Lung (tissue), 12 donors: ENCODE measurements around the gene PBX3. TPM values are rescaled to one million over a fixed set of nuclear protein-coding genes. Genes with fewer than 3 reads are reported as not detected.

ENCODE experiments used
- ATAC-seq: fragments of 200-7000 bp; cut with Tn5 transposase; one replicate; pipeline ENCODE4 v1.9.1; 2020; ENCODE audit warnings: moderate number of reproducible peaks; ENCODE audit not compliant: insufficient read depth, low FRiP score
- DNase-seq, 3 donors: peaks; one replicate each; pipeline ENCODE4 v3.0.0-alpha.2; 2013 to 2017
- H3K27ac ChIP-seq, 2 donors: one replicate each; pipeline ENCODE4 v1.5.1; 2013; ENCODE audit warnings: mild to moderate bottlenecking in 2 of 2, moderate library complexity in 2 of 2, control low read depth in 1 of 2, inconsistent platforms in 1 of 2, low read depth in 1 of 2, low read length in 1 of 2
- H3K27me3 ChIP-seq, 3 donors: one replicate each; pipeline ENCODE4 v1.5.1; 2013; ENCODE audit warnings: low read length in 2 of 3; ENCODE audit not compliant: control insufficient read depth in 3 of 3, insufficient read depth in 3 of 3
- H3K36me3 ChIP-seq, 4 donors: one replicate each; pipeline ENCODE4 v1.5.1; 2013; ENCODE audit warnings: low read length in 4 of 4, mild to moderate bottlenecking in 1 of 4, moderate library complexity in 1 of 4; ENCODE audit not compliant: control insufficient read depth in 4 of 4, insufficient read depth in 4 of 4
- H3K4me1 ChIP-seq, 5 donors: one replicate each; pipeline ENCODE4 v1.5.1; 2013; ENCODE audit warnings: low read length in 5 of 5, mild to moderate bottlenecking in 2 of 5, moderate library complexity in 1 of 5; ENCODE audit not compliant: control insufficient read depth in 5 of 5, insufficient read depth in 5 of 5
- H3K4me3 ChIP-seq: one replicate; pipeline ENCODE4 v1.5.1; 2013; ENCODE audit warnings: mild to moderate bottlenecking, control low read depth, moderate library complexity
- H3K9ac ChIP-seq, 2 donors: one replicate each; pipeline ENCODE4 v1.5.1; 2013; ENCODE audit warnings: low read length in 2 of 2, control low read depth in 1 of 2; ENCODE audit not compliant: insufficient read depth in 1 of 2
- H3K9me3 ChIP-seq, 4 donors: one replicate each; pipeline ENCODE4 v1.5.1; 2013; ENCODE audit warnings: low read length in 3 of 4, mild to moderate bottlenecking in 1 of 4, moderate library complexity in 1 of 4; ENCODE audit not compliant: control insufficient read depth in 4 of 4, insufficient read depth in 3 of 4
- WGBS, 2 donors: extraction: QIAGEN DNeasy Blood & Tissue Kit; methylation state at CpG; one replicate each; pipeline ENCODE4 v1.1.7; 2013; 5-methylcytosine and 5-hydroxymethylcytosine counted together
- polyA plus RNA-seq, 2 donors: library from polyadenylated mRNA; stranded (reverse); fragments of 200-250 nt; gene quantifications; one replicate each; pipeline ENCODE4 v1.2.1, GENCODE V29; 2013
- total RNA-seq, 2 donors: library from RNA; depleted of rRNA in 1 of 2; stranded (reverse); fragments of >200 nt in 1 of 2; gene quantifications; one replicate each; pipeline ENCODE4 v1.2.1, GENCODE V29; 2014 to 2021
- TF ChIP-seq, protein P1 (sequence below): IDR thresholded peaks from 2 replicates; pipeline ENCODE4 v1.5.1; 2012; ENCODE audit warnings: mild to moderate bottlenecking; ENCODE audit errors: control extremely low read depth, extremely low read depth
- donor health status: control.
- donor health status: control.
- donor health status: Bipolar disorder and iron deficiency.
- donor health status: healthy.
- donor health status: DM: yes; HTN: yes; CAD: no.

PBX3 gene
- total and polyA plus RNA-seq, 4 donors, result 8.6 to 60.4 (median 26.4) TPM

GRCh38 chr9:125982798-125983406 lies 235.7 kb downstream of the PBX3 start:
- no peaks in the 10 kb centered on the region for H3K4me1 ChIP-seq
- TF ChIP-seq, protein P1, sequence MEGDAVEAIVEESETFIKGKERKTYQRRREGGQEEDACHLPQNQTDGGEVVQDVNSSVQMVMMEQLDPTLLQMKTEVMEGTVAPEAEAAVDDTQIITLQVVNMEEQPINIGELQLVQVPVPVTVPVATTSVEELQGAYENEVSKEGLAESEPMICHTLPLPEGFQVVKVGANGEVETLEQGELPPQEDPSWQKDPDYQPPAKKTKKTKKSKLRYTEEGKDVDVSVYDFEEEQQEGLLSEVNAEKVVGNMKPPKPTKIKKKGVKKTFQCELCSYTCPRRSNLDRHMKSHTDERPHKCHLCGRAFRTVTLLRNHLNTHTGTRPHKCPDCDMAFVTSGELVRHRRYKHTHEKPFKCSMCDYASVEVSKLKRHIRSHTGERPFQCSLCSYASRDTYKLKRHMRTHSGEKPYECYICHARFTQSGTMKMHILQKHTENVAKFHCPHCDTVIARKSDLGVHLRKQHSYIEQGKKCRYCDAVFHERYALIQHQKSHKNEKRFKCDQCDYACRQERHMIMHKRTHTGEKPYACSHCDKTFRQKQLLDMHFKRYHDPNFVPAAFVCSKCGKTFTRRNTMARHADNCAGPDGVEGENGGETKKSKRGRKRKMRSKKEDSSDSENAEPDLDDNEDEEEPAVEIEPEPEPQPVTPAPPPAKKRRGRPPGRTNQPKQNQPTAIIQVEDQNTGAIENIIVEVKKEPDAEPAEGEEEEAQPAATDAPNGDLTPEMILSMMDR, result no peak
- no peak overlapping the region for H3K4me3 ChIP-seq
- 81 to 89% methylated on average over 8 of the region's 8 CpGs for WGBS, 2 donors
- H3K36me3 ChIP-seq, result no peaks in the 10 kb centered on the region
- no peak overlapping the region for H3K27ac ChIP-seq
- no peaks in the 10 kb centered on the region for H3K27me3 ChIP-seq
- no peak overlapping the region for H3K9ac ChIP-seq
- peaks cover 0 to 4% (median 1%) of the 10 kb centered on the region in 4 donors for H3K9me3 ChIP-seq
- peak in 1 of 3 donors; percentile 10 for DNase-seq
- ATAC-seq, result no peak

DNA sequence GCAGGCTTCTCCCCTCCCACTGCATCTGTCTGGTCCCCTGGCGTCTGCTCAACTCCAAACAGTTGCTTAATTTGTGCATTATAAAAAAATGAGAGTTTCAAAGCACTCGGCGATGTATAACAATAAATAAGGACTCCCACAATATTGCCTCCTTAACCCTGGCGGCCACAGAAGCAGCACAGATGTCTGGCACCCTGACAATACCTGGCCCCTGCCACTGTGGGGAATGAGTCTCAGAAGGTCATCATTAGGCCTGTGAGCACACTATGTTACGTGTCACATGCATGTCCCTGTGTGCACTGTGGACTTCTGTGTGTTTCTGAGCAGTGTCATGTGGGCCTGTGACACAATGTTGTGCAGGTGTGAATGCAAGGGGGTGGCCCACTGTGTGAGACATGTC lies 236.5 kb downstream of the PBX3 start:
- DNase-seq, result peak in 1 of 3 donors; percentile 9
- no peak overlapping the region for H3K9ac ChIP-seq
- 88 to 91% methylated on average over 5 of the region's 5 CpGs for WGBS, 2 donors
- H3K4me3 ChIP-seq, result no peak overlapping the region
- no peak overlapping the region for H3K27ac ChIP-seq
- H3K36me3 ChIP-seq, result no peaks in the 10 kb centered on the region
- TF ChIP-seq, protein P1, result no peak
- no peaks in the 10 kb centered on the region for H3K4me1 ChIP-seq
- ATAC-seq, result no peak
- no peaks in the 10 kb centered on the region for H3K27me3 ChIP-seq
- H3K9me3 ChIP-seq, result peaks cover 0 to 3% (median 1%) of the 10 kb centered on the region in 4 donors

GRCh38 chr9:125984461-125984860 lies 237.3 kb downstream of the PBX3 start:
- no peak overlapping the region for H3K4me3 ChIP-seq

More at GRCh38 chr9:125984461-125984860, 237.3 kb downstream of the PBX3 start:
- H3K9me3 ChIP-seq, result peaks cover 0 to 3% (median under 1%) of the 10 kb centered on the region in 4 donors
- WGBS, 2 donors, result 81 to 84% methylated on average over 2 of the region's 2 CpGs
- no peaks in the 10 kb centered on the region for H3K36me3 ChIP-seq
- no peaks in the 10 kb centered on the region for H3K4me1 ChIP-seq
- H3K27me3 ChIP-seq, result no peaks in the 10 kb centered on the region
- no peak overlapping the region for H3K27ac ChIP-seq
- TF ChIP-seq, protein P1, result no peak
- peak in 1 of 3 donors; percentile 8 for DNase-seq
- H3K9ac ChIP-seq, result no peak overlapping the region
- no peak for ATAC-seq
